GM23248 (cell line): ENCODE data around the gene PHACTR3. TPM values are rescaled to one million over a fixed set of nuclear protein-coding genes. Genes with fewer than 3 reads are reported as not detected.

ENCODE experiments used
- DNase-seq: peaks from one replicate; pipeline ENCODE4 v3.0.0-alpha.2; 2015
- H2AFZ ChIP-seq: fragments of 200-600 bp; sonication (generic); 2 replicates; pipeline ENCODE4 v1.6.1; 2016; ENCODE audit warnings: antibody characterized with exemption
- H3F3A ChIP-seq: fragments of 200-600 bp; sonication (generic); 2 replicates; pipeline ENCODE4 v1.6.1; 2016; ENCODE audit warnings: mild to moderate bottlenecking, antibody characterized with exemption, mixed run types; ENCODE audit not compliant: insufficient read depth
- H3K27ac ChIP-seq: fragments of 200-600 bp; sonication (generic); 2 replicates; pipeline ENCODE4 v1.5.1; 2016; ENCODE audit warnings: mild to moderate bottlenecking
- H3K27me3 ChIP-seq: fragments of 200-600 bp; sonication (generic); replicated peaks from 2 replicates; pipeline ENCODE4 v1.6.1; 2016; ENCODE audit warnings: mild to moderate bottlenecking; ENCODE audit not compliant: insufficient read depth
- H3K36me3 ChIP-seq: fragments of 200-600 bp; sonication (generic); 2 replicates; pipeline ENCODE4 v1.6.1; 2016; ENCODE audit warnings: low read depth, mild to moderate bottlenecking
- H3K4me1 ChIP-seq: fragments of 200-600 bp; sonication (generic); 2 replicates; pipeline ENCODE4 v1.6.1; 2016; ENCODE audit warnings: mild to moderate bottlenecking; ENCODE audit not compliant: insufficient read depth
- H3K4me2 ChIP-seq: fragments of 200-600 bp; sonication (generic); one replicate; pipeline ENCODE4 v1.6.1; 2016; ENCODE audit warnings: mild to moderate bottlenecking; ENCODE audit not compliant: unreplicated experiment
- H3K4me3 ChIP-seq: fragments of 200-600 bp; sonication (generic); 2 replicates; pipeline ENCODE4 v1.5.1; 2016; ENCODE audit warnings: mild to moderate bottlenecking
- H3K79me2 ChIP-seq: fragments of 200-600 bp; sonication (generic); 2 replicates; pipeline ENCODE4 v1.6.1; 2016; ENCODE audit warnings: mild to moderate bottlenecking; ENCODE audit not compliant: insufficient read depth
- H3K9ac ChIP-seq: fragments of 200-600 bp; sonication (generic); 2 replicates; pipeline ENCODE4 v1.6.1; 2016; ENCODE audit warnings: mild to moderate bottlenecking
- H3K9me2 ChIP-seq: fragments of 200-600 bp; sonication (generic); 2 replicates; pipeline ENCODE4 v1.6.1; 2016; ENCODE audit warnings: mixed run types, mild to moderate bottlenecking, moderate library complexity; ENCODE audit not compliant: insufficient read depth
- H3K9me3 ChIP-seq: fragments of 200-600 bp; sonication (generic); one replicate; pipeline ENCODE4 v1.6.1; 2017; ENCODE audit warnings: low read depth
- H4K20me1 ChIP-seq: fragments of 200-600 bp; sonication (generic); 2 replicates; pipeline ENCODE4 v1.6.0; 2016; ENCODE audit not compliant: insufficient read depth
- EZH2 ChIP-seq: fragments of 200-600 bp; sonication (generic); IDR thresholded peaks from 2 replicates; pipeline ENCODE4 v1.6.1; 2018; ENCODE audit warnings: antibody characterized with exemption, mild to moderate bottlenecking; ENCODE audit not compliant: insufficient read depth, poor library complexity, severe bottlenecking
- EZH2phosphoT487 ChIP-seq: fragments of 200-600 bp; sonication (generic); IDR thresholded peaks from 2 replicates; pipeline ENCODE4 v1.6.1; 2018; ENCODE audit warnings: antibody characterized with exemption, moderate library complexity, mild to moderate bottlenecking, low read depth; ENCODE audit not compliant: insufficient read depth
- WGBS, 2 experiments: methylation state at CpG; one replicate each; pipeline ENCODE4 v1.1.6; 2015 to 2017; ENCODE audit warnings: low lambda C conversion rate in 2 of 2, low coverage in 1 of 2; ENCODE audit errors: missing lambda C conversion rate in 2 of 2; 5-methylcytosine and 5-hydroxymethylcytosine counted together
- in situ Hi-C: fragments of 300-500 bp; cut with MboI; formaldehyde crosslinking; loops from 2 replicates; pipeline ENCODE4 v1.15.0; 2020
- polyA plus RNA-seq: library from polyadenylated mRNA; unstranded; fragments of >200 nt; fragmentation: Nextera tagmentation; extraction: Ambion mirVana; gene quantifications from 2 replicates; pipeline ENCODE4 v1.2.1, GENCODE V29; 2016
- total RNA-seq: library from RNA; depleted of rRNA; stranded (reverse); fragments of >200 nt; shearing (Covaris generic); gene quantifications from 2 replicates; pipeline ENCODE4 v1.2.3, GENCODE V29; 2014

Gene PHACTR3
- total and polyA plus RNA-seq, 2 experiments from 2014 or later: not detected

DNA sequence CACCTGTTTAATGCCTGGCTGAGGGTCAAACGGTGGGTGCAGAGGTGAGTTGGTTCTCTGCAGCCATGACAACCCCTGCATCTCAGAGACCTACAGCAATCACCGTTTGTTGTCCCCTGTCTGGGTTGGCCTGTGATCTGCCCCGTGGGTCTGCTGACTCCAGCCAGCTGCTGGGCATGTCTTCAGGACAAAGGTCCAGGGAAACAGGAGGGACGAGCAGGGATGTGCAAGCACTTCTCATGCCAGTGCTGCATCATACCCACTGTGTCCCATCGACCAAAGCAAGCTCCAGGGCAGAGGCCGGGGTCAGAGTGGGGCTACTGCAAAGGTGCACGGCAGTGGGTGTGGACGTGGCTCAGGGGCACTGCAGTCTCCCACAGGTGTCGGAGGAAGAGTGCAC is 150.2 kb downstream of the PHACTR3 start:
- Histone ChIP-seq H3K9ac (no peak overlapping the region), H3K4me3 (no peak overlapping the region), H3K79me2 (no peaks in the 10 kb centered on the region), H3K9me3 (no peaks in the 10 kb centered on the region), H2AFZ (no peak overlapping the region), H3K4me1 (peaks cover 8% of the 10 kb centered on the region), H4K20me1 (no peaks in the 10 kb centered on the region), H3K9me2 (no peaks in the 10 kb centered on the region), H3K4me2 (no peak overlapping the region), H3K36me3 (no peaks in the 10 kb centered on the region), H3K27me3 (peaks cover 35% of the 10 kb centered on the region), H3K27ac (no peak overlapping the region), H3F3A (peaks cover 9% of the 10 kb centered on the region)
- DNase-seq: no peak
- 41 to 43% methylated on average over 9 of the region's 9 CpGs for WGBS, 2 experiments
- in situ Hi-C loops: no loop called here
- TF ChIP-seq EZH2: no peak
- TF ChIP-seq EZH2phosphoT487: no peak

DNA sequence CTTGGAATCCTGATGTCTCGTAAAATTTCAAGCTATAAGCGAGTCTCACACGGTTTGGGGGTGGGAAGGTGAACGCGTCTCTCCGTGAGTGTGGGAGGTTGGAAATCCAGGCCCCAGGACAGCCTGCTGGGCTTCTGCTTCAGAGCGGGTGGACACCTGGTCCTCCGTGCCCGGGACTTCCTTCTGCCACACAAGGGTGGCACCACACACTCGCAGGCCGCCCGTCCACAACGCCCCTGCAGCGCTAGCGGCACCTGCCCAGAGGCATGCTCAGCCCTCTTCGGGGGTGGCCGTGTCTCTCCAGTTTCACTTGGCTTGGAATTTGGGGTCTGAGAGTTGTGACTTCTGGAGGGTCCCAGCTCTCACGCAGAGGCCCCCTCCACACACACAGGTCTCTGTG is 151.9 kb downstream of the PHACTR3 start:
- Histone ChIP-seq H3K79me2 (no peaks in the 10 kb centered on the region), H3F3A (no peaks in the 10 kb centered on the region), H3K36me3 (no peaks in the 10 kb centered on the region), H2AFZ (no peak overlapping the region), H3K4me2 (no peak overlapping the region), H3K9me2 (no peaks in the 10 kb centered on the region), H3K4me3 (no peak overlapping the region), H3K9ac (no peak overlapping the region), H3K27me3 (peaks cover 35% of the 10 kb centered on the region), H3K4me1 (no peaks in the 10 kb centered on the region), H3K9me3 (no peaks in the 10 kb centered on the region), H4K20me1 (no peaks in the 10 kb centered on the region), H3K27ac (no peak overlapping the region)
- no peak for DNase-seq
- in situ Hi-C loops: no loop called here
- WGBS, 2 experiments: 74 to 83% methylated on average over 14 to 18 of the region's 18 CpGs
- TF ChIP-seq EZH2 (no peak), EZH2phosphoT487 (no peak)

DNA sequence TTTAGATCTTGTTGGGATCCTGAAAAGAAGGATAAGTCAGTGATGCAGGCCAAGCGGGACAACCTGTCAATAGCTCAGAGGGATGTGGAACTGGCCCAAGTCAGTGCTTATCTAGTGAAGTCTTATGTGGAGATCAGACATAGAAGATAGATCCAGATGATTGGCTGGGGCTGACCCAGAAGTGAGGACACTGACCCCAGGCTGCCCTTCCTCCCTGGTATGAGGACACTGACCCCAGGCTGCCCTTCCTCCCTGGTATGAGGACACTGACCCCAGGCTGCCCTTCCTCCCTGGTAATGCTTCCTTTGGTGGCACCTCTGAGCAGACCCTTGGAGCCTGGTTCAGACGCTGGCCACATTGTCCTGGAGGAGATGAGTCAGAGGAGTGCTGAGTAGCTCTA is 159.7 kb downstream of the PHACTR3 start:
- H3K4me1 ChIP-seq: no peaks in the 10 kb centered on the region
- no peaks in the 10 kb centered on the region for H3K9me3 ChIP-seq
- no peaks in the 10 kb centered on the region for H3F3A ChIP-seq
- no peaks in the 10 kb centered on the region for H4K20me1 ChIP-seq
- no peak overlapping the region for H3K9ac ChIP-seq
- in situ Hi-C loops: no loop called here
- no peak for DNase-seq
- H3K9me2 ChIP-seq: no peaks in the 10 kb centered on the region
- WGBS, 2 experiments: 17 to 22% methylated on average over 2 of the region's 2 CpGs
- TF ChIP-seq EZH2phosphoT487 (no peak), EZH2 (no peak)
- no peak overlapping the region for H3K4me2 ChIP-seq
- H3K79me2 ChIP-seq: no peaks in the 10 kb centered on the region
- H3K36me3 ChIP-seq: no peaks in the 10 kb centered on the region
- H2AFZ ChIP-seq: no peak overlapping the region
- no peaks in the 10 kb centered on the region for H3K27me3 ChIP-seq
- no peak overlapping the region for H3K4me3 ChIP-seq
- no peak overlapping the region for H3K27ac ChIP-seq

DNA sequence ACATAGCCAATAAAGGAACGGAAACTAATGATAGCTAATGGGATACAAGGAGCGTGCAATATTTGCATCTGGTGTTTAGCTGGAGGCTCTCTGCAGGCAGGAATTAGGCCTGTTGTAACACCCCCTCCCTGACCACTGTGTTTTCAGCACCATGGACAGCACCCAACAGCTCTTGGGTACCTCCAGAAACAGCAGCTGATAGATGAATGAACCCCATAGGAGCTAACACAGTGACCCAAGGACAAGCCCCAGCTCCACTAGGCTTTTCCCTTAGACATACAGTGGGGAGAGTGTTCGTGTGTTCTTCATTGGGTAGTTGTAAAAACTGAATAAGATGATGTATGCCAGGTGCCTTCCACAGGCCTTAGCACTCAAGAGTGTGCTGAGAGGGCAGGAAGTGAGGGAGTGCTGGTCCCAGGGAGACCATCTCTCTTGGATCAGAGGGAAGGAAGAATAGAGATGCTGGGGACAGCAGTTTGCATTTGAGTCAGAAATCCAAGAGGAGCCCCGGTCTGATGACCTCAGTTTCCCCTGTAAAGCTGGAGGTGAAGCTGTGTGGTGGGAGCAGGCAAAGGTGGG is 161.3 kb downstream of the PHACTR3 start:
- H2AFZ ChIP-seq: no peak overlapping the region
- H3K79me2 ChIP-seq: no peaks in the 10 kb centered on the region
- TF ChIP-seq EZH2phosphoT487: no peak
- no peak for TF ChIP-seq EZH2
- H3K27ac ChIP-seq: no peak overlapping the region
- 35 to 50% methylated on average over 4 of the region's 4 CpGs for WGBS, 2 experiments
- in situ Hi-C loops: no loop called here
- no peaks in the 10 kb centered on the region for H3K9me2 ChIP-seq
- no peaks in the 10 kb centered on the region for H3K36me3 ChIP-seq
- DNase-seq: peak; percentile 17
- H3K9me3 ChIP-seq: no peaks in the 10 kb centered on the region
- H3K27me3 ChIP-seq: no peaks in the 10 kb centered on the region
- no peak overlapping the region for H3K4me3 ChIP-seq
- no peaks in the 10 kb centered on the region for H4K20me1 ChIP-seq
- no peak overlapping the region for H3K4me2 ChIP-seq
- no peaks in the 10 kb centered on the region for H3K4me1 ChIP-seq
- no peaks in the 10 kb centered on the region for H3F3A ChIP-seq
- no peak overlapping the region for H3K9ac ChIP-seq

DNA sequence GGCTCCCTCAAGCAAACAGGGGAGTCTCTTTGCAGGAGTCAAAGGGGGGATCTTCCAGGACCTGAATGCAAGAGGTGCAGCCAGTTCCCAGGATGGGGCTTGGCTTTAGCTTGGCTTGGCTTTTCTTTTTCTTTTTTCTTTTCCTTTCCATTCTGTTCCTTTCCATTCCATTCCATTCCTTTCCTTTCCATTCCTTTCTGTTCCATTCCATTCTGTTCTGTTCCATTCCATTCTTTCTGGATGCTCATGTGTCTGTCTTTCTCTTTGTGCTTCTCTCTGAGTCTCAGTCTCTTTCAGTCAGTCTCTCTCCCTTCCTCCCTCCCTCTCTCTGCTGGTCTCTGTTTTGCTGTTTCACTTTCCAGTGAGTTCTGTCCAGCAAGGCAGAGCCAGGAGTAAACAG is 163.3 kb downstream of the PHACTR3 start:
- Histone ChIP-seq H3K4me2 (no peak overlapping the region), H2AFZ (no peak overlapping the region)
- in situ Hi-C loops: no loop called here

More for the DNA sequence above, 163.3 kb downstream of the PHACTR3 start:
- Histone ChIP-seq H3K27me3 (no peaks in the 10 kb centered on the region), H3F3A (no peaks in the 10 kb centered on the region), H3K9me3 (no peaks in the 10 kb centered on the region), H3K36me3 (no peaks in the 10 kb centered on the region), H3K4me3 (no peak overlapping the region), H3K9me2 (no peaks in the 10 kb centered on the region), H3K4me1 (no peaks in the 10 kb centered on the region), H3K79me2 (no peaks in the 10 kb centered on the region), H4K20me1 (no peaks in the 10 kb centered on the region), H3K27ac (no peak overlapping the region), H3K9ac (no peak overlapping the region)
- TF ChIP-seq EZH2phosphoT487 (no peak), EZH2 (no peak)
- DNase-seq: no peak
